ENCODE measurements around the gene PRPF6.

PRPF6 gene, protein sequence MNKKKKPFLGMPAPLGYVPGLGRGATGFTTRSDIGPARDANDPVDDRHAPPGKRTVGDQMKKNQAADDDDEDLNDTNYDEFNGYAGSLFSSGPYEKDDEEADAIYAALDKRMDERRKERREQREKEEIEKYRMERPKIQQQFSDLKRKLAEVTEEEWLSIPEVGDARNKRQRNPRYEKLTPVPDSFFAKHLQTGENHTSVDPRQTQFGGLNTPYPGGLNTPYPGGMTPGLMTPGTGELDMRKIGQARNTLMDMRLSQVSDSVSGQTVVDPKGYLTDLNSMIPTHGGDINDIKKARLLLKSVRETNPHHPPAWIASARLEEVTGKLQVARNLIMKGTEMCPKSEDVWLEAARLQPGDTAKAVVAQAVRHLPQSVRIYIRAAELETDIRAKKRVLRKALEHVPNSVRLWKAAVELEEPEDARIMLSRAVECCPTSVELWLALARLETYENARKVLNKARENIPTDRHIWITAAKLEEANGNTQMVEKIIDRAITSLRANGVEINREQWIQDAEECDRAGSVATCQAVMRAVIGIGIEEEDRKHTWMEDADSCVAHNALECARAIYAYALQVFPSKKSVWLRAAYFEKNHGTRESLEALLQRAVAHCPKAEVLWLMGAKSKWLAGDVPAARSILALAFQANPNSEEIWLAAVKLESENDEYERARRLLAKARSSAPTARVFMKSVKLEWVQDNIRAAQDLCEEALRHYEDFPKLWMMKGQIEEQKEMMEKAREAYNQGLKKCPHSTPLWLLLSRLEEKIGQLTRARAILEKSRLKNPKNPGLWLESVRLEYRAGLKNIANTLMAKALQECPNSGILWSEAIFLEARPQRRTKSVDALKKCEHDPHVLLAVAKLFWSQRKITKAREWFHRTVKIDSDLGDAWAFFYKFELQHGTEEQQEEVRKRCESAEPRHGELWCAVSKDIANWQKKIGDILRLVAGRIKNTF

DNA sequence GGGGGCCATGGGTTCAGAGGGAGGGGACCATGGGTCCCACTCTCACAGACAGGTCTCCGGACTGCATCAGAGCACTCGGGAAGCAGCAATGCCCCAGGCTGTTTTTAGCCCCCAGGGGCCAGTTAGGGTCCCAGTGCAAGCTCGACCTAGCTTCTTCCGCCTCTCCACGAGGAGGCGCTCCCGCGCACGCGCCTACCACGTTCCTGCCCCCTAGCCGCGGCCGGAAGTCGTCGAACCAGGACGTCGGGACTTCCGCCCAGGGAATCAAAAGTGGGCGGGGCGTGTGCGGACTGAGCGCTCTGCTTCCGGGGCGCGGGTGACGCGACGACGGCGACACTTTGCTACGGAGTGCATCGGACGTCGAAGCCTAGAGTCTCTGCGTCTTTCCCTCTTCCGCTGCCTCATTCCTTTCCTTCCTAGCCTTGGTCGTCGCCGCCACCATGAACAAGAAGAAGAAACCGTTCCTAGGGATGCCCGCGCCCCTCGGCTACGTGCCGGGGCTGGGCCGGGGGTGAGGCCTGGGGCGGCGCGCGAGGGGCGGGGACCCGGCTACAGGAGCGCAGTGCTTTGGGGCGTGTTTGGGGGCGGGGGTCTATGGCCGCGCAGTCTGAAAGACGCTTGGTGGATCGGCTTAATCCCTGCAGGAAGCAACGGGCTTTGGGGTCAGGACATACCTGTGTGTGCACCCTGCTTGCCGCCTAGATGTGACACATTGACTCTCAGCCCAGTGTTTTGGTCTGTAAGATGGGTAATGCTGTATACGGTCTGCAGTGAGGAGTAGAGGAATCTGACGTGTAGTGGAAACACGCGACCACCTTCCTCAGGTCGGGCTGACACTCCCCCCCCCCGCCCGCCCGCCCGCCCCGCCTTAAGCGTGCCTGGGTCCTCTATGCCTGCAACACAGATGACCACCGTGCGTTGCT, at the start of gene PRPF6:
Gene PRPF6 (plus strand): TSS at position 327 of the 923 bp plus-strand sequence. CDS start 114 bp downstream, at position 441.
- peak; percentile 95 for DNase-seq

DNA sequence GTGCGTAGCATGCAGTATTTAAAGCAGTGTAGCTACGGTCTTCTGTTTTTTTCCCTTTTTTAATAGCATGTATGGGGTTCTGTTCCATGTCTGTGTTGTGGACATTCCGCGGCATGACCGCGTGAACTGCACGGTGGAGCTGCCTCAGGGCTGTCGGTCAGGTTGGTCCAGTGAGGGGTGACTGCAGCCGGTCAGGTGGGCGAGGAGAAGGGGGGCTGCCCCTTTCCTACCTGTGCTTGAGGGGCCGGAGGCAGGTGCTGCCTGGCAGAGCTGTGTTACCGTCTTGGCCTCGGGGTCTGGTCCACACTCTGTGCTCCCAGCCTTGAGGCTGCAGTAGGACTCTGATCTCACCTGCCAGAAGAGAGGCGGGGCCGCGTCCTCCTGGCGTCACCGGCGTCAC, 49.2 kb upstream of the PRPF6 start:
- no peak for DNase-seq

DNA sequence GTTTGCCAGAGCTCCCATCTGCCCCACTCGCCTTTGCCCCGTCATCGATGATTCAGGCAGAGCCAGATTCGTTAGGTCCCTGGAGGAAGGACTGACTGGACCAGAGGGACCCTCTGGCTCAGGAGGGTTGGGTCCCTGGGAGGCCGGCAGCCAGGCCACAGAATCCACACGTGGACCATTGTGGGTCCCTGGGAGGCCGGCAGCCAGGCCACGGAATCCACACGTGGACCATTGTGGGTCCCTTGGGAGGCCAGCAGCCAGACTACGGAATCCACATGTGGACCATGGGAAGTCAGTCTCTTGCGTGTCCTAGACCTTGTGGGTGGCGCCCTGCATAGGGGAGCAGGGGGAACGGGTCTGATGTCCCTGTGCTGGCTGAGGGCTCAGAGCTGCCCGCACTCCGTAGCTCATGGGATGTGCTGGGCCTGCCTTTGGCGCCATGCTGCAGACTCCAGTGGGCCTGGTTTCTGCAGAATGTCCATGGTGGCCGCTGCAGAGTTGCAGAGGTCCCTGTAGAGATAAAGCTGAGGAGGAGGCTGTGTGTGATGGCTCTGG, 48.2 kb upstream of the PRPF6 start:
- DNase-seq, result no peak

DNA sequence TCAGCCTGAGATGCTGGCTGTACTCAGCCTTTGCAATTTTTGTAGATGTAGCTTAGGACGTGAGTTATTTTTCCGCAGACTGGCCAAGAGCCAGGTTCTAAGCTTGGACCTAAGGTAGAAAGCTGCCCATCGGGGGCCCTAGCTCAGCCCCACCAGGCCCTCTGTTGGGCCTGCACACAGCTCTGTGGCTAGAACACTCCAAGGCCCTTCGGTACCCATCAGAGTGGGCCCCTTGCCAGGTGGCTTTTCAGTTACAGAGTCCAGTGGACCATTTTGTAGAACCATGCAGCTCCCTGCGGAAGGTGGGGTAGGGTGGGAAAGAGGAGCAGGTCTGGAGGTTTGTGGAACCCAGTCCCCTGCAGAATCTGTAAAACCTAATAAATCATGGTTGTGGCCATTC, 47.3 kb upstream of the PRPF6 start:
- no peak for DNase-seq

DNA sequence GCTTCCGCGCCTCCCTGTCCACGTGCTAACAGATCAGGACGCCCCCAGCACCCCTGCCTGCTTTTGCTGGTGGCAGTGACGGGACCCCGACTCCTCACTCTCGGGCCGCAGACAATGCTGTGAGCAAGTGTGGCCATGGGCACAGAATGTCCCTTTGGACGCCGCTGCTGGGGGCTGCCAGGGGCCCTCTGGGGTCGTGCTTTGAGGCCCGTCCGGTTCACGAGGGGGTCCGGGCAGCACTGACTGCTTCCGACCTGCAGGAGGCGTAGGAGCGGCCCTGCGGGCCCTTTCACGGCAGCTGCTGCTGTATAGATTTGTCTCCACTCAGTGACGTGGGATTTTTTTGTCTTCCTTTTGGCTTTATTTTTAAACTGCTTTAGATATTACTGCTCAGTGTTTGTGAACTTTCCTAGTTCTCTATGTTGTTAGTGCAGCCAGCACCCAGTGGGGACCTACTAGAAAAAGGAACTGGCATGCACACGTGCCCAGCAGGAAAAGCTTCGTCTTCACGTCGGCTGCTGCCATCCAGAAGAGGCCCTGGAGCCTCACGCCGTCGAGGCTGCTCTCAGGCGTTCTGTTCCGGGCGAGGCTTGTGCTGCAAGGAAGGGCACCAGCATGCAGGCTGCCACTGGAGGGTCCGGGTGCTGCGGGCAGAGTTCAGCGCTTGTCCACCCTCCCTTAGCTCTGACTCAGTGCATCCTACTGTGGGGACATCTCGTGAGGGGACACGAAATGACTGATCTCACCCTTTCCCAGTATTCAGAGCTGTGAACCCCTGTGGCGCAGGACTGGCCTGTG, 46.5 kb upstream of the PRPF6 start:
- no peak for DNase-seq

DNA sequence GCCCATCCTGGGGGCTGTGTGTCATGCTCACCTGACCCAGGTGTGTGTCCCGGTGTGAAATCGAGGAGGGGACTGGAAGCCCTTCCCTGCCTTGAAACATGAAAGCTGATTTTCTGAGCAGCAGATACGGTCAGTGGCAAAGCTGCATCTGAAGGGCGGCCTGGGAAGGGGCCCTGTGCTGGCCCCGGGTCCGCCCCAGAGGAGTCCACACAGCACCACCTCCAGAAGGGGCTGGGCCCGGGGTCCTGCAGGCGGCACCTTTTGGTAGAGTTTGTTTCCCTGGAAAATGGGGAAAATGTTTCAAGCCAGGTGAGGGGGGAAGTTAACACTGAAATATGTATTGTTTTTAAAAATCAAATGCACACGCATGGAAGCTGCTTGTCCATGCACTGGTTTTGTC, 45.5 kb upstream of the PRPF6 start:
- no peak for DNase-seq

DNA sequence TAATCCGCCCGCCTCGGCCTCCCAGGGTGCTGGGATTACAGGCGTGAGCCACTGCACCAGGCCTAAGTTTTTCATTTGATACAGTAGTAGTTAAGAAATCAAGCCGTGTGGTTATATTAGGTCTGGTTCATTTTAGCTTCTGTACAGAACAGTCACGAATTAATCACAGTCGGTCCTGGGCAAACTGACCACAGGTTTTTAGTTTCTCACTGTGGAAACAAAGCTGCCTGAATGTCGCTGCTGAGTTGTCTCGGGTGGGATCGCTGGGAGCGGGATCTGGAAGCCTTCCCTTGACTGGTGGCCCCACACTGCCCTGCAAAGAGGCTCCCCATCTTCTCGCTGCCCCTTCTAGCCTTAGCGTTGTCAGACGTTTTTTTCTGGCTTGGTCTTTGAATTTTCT, 43.3 kb upstream of the PRPF6 start:
- no peak for DNase-seq

DNA sequence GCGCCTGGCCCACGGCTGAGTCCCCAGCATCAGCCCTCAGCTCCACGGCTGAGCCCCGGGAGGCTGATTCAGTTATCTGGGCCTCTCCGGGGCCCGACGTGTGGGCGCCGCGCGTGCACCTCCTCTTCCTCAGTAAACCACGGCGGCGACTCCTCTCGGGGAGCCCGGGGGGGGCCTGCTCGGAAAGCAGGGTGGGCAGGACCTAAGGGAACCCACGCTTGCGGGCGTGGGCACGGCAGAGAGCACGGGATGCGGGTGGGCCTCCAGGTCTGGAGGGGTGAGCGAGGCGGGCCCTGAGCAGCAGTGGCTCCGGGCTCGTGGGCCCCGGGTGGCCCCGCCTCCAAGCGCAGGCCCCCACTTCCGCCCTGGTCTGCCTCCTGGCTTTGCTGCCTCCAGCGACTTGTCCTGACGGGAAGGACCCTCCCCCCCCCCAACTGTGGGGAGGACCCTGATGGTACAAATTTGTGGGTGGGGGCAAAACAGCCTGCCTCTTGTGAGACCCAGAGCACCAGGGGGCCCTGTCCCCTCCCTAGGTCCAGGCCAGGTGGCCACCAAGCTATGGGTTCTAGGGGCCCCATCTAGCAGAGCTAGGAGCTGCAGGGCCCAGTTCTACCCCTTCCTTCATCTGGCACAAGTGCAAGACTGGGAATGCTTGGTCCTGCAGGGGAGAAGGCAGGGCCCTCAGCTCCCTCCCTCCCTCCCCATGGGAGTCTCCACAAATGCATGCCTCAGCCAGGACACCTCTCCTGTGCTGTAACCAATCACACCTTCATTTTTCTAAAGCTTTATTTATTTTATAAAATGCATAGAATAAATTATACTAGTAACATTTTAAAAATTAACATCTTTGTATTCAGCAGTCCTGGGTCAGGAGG, 41.6 kb upstream of the PRPF6 start:
- no peak for DNase-seq

DNA sequence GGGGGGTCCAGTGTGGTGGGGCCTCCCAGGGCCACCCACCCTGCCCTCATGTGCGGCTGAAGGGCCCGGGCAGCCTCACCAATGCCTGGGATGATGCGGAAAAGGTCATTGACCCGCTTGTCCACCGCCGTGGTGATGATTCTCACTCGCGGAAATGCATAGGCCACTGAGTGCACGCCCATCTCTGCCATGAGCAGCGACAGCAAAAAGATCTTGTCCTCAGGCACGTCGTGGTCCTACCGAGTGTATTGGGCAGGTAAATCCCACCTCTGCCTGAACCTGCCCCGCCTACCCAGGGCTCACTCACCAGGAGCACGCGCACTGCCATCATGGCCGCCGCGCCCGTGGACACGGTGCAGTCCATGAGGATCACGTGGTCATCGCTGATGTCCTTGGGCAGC, 40.9 kb upstream of the PRPF6 start:
- DNase-seq, result no peak

DNA sequence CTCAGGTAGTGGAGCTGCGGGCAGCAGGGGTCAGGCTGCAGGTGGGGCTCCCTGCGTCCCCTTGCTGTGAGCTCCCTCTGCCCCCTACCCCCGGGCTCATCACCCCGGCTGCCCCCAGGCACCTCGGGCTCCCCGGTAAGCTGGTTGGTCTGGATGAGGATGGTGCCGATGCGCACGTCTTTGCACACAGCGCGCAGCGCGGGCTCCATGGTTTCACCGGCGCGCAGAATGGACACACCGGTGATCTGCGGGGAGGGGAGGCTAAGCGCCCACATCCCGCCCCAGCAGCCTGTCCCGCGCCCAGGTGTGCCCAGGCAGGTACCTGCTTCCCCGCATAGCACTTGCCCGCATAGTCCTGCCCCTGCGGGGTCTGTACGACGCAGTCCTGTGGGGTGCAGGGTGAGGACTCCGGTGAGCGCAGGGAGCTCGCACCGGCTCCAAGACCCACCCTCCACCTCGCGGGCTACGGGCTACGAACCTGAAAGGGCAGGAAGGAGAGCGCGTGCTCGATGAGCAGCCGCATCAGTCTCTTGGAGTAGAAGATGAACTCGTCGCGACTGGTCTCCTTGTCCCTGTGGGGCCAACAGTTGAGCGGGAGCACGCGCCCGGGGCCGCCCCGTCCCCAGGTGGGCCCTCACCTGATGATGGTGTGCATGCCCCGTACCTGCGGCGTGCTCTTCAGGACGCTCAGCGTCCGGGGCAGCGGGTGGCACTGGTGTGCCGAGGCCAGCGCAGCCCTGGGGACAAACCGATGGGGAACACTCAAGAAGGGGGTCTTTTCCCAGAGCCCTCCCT, 40.3 kb upstream of the PRPF6 start:
- no peak for DNase-seq

DNA sequence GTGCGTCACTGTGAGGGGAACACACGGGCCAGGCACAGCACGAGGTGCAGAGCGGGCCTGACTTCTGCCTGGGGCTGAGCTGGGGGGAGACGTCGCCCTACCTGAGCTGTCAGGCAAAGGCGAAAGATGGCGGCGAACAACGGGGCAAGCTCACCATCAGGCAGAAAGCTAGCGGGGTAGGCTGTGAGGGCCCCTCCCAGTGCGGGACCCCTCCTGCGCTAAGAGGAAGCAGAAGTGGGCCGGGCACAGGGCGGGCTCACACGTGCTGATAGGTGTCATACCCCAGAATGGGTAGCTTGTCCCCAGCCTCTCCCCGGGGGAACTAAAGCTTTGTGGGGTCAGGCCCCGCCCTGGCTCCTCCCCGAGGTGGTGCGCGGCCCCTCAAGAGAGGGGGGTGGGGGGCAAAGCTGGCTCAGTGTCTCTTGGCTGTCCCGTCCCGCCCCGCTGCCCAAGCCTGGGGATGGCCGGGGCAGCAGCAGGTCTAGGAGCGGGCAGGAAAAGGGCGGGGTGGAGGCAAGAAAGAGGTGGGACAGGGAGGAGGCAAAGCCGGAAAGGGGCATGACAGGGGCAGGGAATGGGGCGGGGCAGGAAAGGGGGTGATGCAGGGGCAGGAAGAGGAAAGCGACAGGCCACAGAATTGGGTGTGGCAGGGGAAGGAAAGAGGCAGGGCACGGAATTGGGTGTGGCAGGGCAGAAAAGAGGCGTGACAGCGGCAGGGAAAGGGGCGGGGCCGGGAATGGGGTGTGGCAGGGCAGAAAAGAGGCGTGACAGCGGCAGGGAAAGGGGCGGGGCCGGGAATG, 39.5 kb upstream of the PRPF6 start:
- DNase-seq, result no peak

DNA sequence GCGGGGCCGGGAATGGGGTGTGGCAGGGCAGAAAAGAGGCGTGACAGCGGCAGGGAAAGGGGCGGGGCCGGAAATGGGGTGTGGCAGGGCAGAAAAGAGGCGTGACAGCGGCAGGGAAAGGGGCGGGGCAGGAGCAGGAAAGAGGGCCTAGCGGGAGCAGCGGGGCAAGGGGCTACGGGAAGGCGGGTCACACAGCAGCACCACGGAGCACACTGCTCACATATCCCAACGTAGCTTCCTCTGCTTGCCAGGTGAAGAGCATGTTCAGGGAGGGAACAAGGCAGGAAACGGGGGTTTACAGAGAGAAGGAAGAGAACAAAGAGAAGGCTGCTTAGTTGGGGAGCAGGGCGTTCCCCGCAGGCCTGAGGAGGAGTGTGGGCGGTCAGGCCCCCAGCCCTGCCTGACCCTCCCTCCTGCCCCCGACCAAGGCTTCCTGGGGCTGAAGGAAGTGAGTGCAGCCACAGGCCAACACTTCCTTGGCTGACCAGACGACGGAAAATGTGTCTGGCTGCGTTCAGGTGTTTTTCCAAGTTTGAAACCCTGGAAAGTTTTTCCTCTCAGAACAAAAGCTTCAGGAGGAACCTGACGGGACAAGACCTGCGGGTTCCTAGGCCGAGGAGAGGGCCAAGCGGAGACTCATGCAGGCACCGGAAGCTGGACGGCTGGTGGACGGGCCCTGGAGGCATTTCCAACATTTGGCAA, 38.5 kb upstream of the PRPF6 start:
- DNase-seq, result no peak

DNA sequence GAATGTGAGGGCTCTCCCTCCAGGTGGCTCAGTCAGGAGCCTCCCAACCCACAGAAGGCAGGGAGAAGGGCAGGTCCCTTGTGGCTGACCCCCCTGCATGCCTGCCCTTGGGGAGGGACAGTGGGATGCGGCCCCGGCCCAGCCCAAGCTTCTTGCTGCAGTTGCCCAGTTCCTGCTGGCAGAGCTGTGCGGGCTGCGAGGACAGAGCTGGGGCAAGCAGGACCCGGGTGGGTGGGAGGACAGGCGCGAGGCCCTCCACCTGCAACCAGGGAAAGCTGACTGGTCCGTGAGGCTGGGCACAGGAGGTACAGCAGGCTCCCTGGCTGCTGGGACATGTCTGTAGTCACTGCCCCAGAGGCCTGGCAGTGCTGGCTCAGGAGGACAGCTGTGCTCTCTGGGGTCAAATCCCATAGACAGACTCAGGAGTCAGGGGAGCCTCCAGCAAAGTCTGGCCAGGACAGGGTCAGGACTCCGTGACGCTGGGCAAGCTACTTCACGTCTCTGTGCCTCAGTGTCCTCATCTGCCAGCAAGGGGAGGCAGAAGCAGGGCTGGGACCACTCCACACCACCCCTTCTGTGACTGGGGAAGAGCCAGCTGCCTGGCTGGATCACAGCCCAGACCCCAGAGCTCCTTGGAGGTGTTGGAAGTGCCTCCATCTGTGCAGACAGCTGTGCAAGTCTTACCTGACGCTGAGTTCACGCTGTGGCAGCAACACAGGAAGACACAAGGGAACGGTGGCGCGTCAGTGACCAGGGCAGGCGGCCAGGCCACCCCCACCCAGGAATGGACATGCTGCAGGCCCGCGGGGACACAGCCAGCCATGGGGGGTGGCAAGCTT, 37.7 kb upstream of the PRPF6 start:
- no peak for DNase-seq

DNA sequence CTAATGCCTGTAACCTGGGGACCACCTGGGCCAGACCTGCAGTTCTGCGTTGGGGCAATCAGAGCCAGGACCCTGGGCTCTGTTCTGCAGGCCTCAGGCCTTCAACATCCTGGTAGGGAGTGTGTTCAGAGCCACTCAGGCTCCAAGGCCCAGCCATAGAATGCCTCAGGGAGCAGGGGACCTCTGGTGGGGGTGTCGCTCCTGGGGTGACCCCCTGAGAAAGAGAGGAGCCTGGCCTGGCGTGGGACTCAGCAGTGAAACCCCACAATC, 37.2 kb upstream of the PRPF6 start:
- DNase-seq, result no peak

DNA sequence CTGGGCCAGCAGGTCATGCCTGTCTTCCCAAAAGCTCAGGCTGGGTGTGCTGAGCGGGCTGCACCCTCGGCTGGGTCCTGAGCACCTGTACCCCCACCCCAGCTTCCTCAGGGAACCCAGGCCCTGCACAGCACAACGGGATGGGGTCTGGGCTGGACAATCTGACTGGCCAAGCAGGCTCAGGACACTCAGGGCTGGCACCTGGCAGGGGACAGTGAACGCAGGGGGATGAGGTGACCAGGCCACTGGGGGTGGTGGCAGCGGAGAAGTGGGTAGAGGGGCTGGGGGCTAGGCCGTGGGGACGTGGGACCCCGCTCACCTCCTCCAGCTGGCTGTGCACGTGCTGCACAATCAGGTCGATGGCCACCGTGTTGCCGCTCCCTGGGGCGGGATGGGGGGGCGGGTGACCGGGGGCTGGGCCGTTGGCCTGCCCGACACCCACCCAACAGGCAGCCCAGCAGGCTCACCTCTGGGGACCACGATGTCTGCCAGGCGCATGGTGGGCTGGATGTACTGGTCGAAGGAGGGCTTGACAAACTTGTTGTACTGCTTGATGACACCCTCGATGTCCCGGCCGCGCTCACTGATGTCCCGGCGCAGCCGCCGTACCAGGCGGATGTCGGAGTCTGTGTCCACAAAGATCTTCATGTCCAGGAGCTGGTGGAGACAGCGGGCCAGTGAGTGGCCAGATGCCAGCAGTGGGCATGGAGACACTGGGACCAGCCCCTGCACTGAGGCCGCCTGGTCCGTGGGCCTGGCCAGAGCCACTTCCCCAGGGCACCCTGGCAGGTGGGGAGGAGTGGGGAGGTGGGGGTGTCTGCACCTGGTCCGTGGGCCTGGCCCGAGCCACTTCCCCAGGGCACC, 36.6 kb upstream of the PRPF6 start:
- no peak for DNase-seq

DNA sequence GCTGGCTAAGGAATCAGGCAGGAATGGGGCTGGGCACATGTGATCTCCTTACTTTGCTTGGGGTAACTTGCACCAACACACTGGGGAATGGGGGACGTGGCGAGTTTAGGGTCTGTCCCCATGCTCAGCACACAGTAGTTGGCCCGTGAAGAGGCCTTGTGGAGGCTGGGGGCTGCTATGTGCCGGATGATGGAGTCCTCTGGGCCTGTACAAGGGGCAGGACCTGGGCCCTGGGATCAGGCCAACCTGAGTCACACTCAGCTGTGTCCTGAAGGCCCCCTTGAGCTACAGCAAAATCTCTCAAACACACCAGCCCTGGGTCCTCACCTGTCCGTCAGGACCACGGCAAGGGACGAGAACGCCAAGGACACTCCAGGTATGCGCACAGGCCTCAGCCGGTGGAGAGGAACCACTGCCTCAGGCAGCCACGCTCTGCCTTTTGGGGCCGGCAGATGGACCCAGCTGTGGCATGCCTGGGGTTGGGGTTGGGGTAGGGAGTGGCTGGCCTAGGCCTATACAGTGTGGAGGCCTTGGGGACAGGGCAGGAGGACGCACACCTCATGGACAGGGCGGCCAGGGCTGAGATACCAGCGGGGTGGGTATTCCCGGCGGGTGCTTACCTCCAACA, 35.8 kb upstream of the PRPF6 start:
- DNase-seq, result no peak

Data from fibroblast of upper back skin (primary cell).